GM21576 (cell line): ENCODE results near the gene PDXP.
A peak's percentile ranks its signal among the peaks of the same experiment; 100 is the strongest.
"Not testable (repeated sequence)": the region's sequence is repeated elsewhere in the genome, so short reads cannot be mapped to it uniquely, and the experiment has no call there.

ENCODE experiments used
- ATAC-seq: cut with Tn5 transposase; IDR thresholded peaks from one replicate; pipeline ENCODE4 v1.9.1; 2021; ENCODE audit warnings: mild to moderate bottlenecking, moderate library complexity; ENCODE audit not compliant: unreplicated experiment

PDXP gene

DNA sequence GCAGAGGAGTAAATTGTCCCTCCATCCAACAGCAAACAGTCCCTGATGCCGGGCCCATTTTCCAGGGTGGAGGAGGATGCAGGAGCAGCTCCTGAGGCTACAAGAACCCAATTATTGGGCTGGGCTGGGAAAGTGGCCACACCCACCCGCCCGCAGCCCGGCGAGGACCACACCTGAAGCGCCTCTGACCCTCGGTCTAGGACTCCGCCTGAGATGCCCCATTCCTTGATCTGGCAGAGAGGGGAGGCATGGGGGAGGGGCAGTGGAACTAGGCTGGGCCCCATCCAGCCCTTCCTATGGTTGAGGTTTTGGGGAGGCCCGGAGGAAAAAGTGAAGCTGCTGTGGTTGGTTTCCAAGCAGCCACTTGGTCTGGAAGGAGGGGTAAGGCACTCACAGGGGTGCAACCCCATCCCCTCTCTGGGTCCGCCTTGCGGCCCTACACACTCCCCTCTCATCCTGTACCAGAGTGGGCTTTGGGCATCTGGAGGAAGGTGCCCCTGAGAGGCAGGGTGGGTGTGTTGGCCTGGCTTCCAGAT, 14.5 kb downstream of the PDXP start:
- ATAC-seq, result no peak

DNA sequence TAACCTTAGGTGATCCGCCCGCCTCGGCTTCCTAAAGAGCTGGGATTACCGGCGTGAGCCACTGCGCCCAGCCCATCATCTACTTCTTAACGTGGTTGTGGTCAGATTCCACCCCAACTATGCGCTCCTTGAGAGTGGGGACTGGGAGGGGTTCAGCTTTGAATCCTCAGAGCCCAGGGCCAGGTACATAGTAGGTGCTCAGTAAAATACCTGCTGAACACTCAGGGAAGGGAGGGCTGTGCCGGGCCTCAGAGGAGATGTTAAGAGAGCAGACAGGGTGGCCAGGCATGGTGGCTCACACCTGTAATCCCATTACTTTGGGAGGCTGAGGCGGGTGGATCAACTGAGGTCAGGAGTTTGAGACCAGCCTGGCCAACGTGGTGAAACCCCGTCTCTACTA, 15.7 kb downstream of the PDXP start:
- ATAC-seq, result no peak

DNA sequence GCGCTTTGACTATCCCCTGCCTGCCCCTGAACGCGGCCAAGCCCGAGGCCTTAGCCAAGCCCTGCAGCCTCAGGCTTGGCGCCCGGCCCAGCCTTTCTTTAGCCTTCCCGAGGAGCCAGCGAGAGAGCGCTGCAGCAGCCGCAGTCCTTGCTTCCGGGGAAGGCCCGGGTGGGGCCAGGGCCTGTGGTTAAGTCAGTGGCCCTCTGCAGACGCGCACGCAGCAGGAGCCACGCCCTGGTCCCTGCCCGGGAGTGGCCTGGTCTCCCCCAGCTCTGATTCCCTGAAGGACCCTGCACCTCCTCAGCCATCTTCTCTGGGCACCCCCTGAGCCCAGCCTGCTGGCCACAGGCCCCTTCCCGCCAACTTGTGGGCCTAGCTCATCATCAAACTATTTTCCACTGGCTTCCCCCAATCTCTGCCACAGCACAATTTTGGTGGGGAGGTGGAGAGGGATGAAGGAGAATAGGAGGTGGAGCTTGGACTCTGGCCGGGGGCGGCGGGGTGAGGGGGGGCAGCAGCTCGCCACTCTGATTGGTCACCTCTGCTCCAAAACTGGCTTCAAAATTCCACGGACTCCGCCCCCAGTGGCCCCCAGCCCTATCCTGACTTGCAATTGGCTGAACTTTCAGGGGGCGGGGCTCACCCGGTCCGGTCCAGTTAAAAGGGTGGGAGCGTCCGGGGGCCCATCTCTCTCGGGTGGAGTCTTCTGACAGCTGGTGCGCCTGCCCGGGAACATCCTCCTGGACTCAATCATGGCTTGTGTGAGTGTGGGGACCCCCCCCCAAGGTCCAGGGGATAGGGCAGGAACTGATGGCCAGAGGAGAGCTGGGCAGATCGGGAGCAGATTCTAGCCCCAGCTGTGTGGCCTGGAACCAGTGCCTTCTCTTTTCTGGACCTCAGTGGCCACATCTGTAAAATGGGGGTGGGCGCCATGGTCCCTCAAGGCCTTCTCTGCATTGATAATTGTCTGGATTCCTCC, 16.7 kb downstream of the PDXP start, which contains the start of gene LGALS1:
Gene LGALS1 (plus strand): TSS at position 686 of the 979 bp plus-strand sequence. CDS start 67 bp downstream, at position 753.
- ATAC-seq, result peak; percentile 52

DNA sequence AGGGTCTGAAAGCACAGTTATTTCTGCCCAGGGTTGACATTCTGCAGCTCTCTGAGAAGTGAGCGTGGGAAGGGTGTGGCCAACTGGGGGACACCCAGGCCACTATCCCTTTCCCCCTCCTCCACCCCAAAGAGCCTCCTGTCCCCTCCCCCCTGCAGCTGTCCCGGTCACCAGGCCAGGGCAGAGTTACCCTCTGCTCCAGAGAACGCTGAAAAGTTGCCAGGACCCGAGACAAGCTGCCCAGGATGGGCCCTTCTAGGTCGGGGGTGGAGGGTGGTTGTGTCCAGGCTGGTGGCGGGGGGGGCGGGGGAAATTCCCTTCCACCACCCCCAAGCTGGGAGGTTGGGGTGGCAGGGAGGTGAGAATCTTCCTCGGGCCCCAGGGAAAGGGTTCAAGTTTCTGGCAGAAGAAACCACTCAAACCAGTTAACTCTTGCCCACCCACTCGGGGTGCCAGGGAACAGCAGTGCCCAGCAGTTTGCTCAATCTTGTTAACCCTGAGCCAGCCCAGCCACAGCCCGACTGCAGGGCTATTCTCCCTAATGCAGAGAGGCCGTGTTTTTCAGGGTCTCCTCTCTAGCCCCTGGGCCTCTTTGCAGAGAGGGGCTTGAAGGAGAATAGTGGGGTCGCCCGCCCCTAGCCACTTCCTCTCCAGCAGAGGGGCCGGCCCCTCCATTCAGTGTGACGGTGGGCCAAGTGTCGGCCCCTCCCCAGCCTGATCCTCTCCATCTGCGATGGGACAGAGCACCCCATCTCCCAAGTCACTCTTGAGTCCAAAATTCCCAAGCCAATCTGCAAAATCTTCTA, 17.6 kb downstream of the PDXP start:
- no peak for ATAC-seq

DNA sequence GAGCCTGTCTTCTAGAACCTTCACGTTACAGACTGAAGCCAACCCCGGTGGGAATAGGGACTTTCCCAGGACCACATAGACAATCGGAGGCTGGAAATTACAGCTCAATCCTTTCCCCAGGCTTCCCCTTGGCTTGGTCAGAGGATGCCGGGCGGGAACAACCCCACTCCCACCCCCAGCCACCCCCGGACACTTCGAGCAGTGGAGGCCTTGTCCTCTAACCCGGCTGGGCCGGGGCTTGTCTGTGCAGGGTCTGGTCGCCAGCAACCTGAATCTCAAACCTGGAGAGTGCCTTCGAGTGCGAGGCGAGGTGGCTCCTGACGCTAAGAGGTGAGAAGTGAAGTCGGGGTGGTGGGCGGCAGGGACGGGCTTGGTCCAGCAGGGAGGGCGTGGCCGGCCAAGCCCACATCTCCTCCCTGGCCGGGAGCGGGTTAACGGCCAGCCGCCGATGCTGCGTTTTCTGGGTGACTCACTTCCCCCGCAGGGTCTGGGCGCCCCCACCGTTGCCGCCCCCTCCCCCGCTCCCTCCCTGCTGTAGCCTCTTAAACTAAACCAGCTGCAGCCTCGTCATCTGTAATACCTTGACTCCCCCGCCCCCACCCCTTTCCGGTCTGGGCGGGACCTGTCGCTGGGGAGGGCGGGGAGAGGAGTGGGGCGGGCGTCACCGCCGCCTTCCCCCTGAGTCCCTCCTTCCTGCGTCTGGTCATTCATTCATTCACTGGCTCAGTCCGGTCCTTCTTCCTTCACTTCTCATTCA, 18.4 kb downstream of the PDXP start:
- peak; percentile 34 for ATAC-seq

DNA sequence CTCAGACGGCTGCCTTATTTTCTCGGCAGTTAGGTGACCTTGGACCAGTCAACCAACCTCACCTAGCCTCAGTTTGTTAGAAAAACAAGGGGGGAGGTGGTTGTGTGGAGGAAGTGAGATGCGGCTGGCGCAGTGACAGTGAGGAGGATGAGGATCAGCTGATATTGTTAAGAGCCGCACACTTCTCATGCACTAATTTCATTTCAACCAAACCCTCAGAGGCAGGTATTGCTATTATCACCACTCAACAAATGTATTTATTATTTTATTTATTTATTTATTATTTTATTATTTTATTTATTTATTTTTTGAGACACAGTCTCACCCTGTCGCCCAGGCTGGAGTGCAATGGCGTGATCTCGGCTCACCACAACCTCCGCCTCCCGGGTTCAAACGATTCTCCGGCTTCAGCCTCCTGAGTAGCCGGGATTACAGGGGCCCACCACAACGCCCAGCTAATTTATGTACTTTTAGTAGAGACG, 19.0 kb downstream of the PDXP start:
- ATAC-seq, result no peak

DNA sequence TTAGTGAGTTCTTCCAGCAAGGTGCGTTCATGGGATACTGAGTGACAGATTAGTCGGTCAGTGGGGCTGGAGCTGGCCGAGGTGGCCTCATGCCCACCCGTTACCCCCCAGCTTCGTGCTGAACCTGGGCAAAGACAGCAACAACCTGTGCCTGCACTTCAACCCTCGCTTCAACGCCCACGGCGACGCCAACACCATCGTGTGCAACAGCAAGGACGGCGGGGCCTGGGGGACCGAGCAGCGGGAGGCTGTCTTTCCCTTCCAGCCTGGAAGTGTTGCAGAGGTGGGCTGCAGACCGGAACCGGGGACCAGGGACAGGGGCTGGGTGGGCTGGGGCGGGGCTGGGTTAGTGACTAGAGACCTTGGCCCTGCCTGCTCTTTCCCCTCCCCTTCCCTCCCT, 19.8 kb downstream of the PDXP start:
- no peak for ATAC-seq

DNA sequence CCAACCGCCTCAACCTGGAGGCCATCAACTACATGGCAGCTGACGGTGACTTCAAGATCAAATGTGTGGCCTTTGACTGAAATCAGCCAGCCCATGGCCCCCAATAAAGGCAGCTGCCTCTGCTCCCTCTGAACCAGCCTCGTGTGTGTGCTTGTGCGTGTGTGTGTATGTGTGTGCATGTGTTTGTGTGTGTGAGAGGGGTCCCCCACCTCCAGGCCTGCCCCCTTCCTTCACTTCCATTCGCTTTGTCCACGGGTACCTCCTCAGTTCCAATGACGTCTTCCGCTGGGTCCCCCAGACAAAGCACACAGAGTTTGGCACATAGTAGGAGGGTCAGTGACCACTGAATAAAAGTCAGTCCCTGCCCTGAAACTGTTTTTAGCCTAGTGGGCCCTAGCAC, 21.1 kb downstream of the PDXP start:
- ATAC-seq, result no peak

DNA sequence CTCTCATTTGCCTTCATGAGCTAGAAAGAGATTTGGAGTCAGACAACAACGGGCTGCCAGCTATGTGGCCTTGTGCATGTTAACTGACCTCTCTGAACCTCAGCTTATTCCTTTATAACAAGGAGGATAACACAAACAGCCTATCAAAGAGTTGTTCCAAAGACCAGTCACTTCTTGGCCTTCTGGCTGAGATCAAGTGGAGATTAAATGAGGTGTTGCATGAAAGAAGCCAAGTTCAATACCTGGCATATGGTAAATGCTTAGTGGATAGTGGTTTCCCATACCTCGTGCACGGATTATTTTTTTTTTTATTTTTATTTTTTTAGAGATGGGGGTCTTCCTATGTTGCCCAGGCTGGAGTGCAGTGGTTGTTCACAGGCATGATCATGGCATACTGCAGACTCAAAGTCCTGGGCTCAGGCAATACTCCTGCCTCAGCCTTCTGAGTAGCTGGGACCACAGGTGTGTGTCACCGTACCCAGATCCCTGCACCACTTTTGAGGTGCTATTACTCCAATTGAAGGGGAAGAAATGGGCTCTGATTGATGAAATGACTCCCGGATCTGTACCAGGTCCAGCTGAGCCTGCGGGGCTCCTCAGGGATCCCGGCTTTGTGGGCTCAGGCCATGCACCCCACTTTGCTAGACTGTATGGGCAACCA, 21.8 kb downstream of the PDXP start:
- no peak for ATAC-seq

DNA sequence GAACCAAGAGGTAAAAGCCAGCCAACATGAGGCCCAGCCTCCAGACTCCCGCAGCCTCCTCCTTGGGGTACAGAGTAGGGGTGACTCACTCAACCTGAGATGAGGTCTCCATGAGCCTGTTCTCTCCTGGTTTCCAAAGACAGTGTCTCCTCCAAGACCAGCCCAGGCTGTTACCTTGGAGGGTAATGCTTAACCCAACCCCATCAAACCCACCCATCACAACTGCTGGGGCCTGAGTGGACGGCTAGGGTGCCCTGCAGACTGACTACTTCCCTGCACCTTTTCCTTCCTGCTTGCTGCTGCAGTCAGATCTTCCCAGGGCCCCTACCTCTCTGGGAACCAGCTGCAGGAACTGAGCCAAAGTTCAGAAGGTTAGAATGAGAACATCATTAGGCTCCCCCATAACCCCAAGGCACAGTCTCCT, 22.5 kb downstream of the PDXP start:
- no peak for ATAC-seq

DNA sequence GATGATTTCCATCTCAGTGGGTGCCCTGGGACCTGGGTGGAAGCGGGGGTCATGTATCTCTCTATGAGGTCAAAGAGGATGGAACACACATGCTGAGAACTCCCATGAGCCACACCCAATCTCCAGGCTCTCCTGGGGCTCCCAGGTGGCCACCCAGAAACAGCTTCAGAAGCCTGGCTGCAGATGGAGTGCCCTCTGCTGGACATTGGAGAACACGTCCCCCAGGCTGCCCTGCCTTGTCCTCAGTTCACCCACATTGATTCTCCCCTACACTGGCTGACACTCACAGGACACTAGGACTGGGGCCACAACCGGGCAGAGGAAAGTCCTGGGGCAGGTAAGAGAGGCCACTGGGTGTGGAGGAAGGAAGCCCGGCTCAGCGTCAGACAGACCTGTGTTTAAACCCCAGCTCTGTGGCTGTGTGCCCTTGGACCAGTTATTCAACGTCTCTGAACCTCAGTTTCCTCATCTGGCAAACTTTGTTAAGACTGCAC, 23.1 kb downstream of the PDXP start:
- no peak for ATAC-seq

DNA sequence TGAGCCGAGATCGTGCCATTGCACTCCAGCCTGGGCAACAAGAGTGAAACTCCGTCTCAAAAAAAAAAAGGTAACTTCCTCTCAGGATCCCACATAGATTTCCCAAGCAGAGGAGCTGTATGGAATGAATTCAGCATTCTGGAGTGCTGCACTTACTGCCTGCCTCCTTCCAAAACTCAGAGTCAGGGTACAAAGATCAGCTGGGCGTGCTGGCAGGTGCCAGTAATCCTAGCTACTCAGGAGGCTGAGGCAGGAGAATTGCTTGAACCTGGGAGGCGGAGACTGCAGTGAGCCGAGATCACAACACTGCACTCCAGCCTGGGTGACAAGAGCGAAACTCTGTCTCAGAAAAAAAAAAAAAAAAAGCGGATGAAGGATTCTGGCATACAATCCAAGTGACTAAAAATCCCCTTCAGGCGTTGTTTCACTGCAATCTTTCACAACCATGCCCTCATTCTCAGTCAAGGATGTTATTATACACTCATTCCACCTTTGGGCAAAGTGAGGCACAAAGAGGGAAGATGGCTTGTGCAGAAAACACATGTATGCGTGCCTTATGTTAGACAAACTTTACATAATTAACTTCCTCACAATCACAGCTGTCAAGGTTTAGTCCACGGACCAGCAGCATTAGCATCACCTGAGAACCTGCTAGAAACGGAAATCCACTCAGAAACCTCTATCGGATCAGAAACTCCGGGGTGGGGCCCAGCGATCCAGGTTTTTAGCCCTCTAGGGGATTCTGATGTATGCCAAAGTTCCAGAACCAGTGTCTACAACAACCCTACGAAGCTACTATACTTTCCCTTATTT, 26.5 kb downstream of the PDXP start:
- no peak for ATAC-seq

DNA sequence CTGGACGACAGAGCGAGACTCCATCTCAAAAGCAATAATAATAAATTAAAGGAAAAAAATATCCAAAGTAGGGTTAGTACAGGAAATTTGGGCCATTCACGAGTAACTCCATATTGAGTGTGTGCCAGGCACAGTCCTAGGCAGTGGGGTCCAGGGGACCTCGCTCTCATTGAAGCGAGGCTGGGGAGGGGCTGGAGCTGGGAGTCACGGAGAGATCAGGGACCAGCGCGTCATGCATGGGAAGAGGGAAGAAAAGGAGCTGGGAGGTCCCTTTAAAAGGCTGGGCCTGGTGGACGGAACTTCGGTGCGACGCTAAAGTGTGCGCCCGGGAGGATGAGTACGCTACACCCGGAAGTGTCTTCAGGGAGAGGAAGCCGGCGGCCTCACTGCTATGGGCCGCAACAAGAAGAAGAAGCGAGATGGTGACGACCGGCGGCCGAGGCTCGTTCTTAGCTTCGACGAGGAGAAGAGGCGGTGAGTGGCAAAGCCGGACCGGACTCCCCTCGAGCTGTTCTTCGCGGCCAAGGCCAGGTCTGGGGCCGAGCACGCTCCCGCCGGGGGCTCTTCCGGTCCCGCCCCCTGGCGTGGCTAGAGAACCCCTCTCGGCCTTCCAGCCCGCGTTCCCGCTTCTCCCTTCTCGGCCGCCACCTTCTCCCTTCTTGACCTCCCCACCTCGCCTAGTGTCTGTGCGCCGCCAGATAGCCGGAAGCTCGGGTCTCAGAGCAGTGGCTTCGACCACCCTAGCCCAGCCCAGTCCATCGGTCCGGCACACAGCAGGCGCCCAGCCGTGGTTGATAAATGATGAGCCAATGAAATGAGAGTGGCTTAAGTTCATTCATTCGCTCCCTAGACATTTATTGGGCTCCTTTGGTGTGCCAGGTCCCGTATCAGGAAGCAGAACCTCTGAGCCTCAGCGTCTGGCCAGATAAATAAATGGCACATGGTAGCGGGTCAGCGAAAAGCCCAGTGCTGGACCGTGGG, 27.8 kb downstream of the PDXP start, which contains the start of gene NOL12:
Gene NOL12 (plus strand): TSS at position 342 of the 981 bp plus-strand sequence. CDS start 50 bp downstream, at position 392.
- ATAC-seq, result peak; percentile 58

DNA sequence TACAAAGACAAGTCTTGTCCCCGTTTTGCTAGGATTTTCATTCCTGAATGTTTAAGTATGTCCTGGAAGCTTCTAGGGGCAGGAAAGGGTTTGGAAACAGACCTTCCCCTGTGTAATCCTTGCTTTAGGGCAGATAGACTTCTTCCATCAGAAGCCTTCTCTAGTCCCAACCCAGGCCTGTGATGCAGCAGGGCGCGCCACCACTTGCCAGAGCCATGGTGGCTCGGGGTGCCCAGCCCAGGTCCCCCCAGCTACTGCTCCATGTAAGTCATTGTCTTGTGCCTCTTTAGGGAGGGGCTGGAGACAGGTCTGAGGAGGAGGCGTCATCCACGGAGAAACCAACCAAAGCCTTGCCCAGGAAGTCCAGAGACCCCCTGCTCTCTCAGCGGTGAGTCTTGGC, 31.9 kb downstream of the PDXP start:
- ATAC-seq, result no peak

DNA sequence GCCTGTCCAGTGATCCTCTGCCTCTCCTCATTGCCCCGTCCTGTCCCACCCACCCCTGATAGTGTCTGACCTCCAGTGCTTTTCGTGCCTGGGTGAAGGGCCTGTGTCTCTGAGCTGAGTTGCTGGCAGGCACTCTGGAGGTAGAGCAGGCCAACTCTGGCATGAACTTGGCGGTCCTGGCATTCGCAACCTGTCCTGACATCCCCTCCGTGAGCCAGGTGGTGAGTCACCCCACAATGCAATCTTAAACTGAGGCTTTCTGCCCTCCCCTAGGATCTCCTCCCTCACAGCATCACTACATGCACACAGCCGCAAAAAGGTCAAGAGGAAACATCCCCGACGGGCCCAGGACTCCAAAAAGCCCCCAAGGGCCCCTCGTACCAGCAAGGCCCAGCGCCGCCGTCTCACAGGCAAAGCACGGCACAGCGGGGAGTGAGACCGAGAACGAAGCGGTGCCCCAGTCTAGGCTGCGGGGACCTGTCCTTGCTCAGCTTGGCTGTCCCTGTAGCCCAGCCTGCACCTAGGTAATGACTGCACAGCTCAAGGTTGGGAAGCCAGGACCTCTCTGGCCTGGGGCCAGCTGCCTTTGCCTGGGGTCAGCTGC, 32.5 kb downstream of the PDXP start:
- ATAC-seq, result no peak

DNA sequence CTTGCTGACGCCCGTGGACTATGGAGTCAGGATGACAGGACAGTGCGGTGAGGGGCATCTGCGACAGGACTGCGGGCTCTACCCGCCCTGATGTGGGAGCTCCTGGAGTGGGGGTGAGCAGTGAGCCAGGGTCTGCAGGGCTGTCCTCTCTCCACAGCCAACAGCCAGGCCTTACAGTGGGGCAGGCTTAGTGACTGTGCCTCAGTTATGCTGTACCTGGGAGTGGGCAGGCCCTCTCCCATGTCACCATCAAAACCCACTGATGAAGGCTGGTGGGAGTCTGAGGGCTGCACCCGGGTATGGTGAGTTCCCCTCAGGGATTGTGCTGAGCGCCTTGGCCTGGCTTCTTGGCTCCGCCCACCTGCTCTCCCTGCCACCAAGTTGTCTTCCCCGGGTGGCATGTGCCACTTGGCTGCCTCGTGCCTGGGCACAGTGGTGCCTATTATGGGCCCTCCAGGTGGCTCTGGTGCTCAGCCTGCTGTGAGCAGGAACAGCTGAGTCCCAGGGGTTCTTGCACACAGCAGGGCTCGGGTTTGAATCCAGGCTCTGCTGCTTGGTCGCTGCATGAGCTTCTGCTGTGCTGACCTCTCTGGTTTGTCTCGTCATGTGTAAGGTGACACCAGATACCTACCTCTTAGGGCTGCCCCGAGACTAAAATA, 34.2 kb downstream of the PDXP start:
- ATAC-seq, result no peak

DNA sequence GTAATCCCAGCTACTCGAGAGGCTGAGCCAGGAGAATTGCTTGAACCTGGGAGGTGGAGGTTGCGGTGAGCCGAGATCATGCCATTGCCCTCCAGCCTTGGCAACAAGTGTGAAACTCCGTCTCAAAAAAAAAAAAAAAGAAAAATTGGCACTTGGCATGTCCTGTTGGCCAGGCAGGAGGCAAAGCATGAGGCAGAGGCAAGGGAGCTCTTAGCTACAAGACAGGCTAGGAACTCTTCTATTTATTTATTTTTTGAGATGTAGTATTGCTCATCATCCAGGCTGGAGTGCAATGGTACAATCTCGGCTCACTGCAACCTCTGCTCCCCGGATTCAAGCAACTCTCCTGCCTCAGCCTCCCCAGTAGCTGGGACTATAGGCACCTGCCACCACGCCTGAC, 35.6 kb downstream of the PDXP start:
- ATAC-seq, result not testable (repeated sequence)
